DOHH2 (cell line): ENCODE data around the gene FAP.

Experiments
- H3F3A ChIP-seq: fragments of 200-600 bp; sonication (generic), shearing (Covaris generic); 2 replicates; pipeline ENCODE4 v1.6.0; 2016; ENCODE audit warnings: antibody characterized with exemption, mild to moderate bottlenecking; ENCODE audit not compliant: control insufficient read depth, insufficient read depth
- H3K27ac ChIP-seq: fragments of 200-600 bp; sonication (generic); 2 replicates; pipeline ENCODE4 v1.5.1; 2014; ENCODE audit warnings: low read depth, mild to moderate bottlenecking, low read length, moderate library complexity
- H3K27me3 ChIP-seq: fragments of 200-600 bp; sonication (generic); 2 replicates; pipeline ENCODE4 v1.6.1; 2014; ENCODE audit warnings: mild to moderate bottlenecking, low read length, mixed read lengths; ENCODE audit not compliant: control insufficient read depth
- H3K36me3 ChIP-seq: fragments of 200-600 bp; sonication (generic); 2 replicates; pipeline ENCODE4 v1.6.1; 2014; ENCODE audit warnings: mild to moderate bottlenecking, low read length, moderate library complexity, mixed read lengths; ENCODE audit not compliant: control insufficient read depth
- H3K4me1 ChIP-seq: fragments of 200-600 bp; sonication (generic); 2 replicates; pipeline ENCODE4 v1.6.1; 2014; ENCODE audit warnings: mild to moderate bottlenecking, low read length, mixed read lengths; ENCODE audit not compliant: control insufficient read depth
- H3K4me2 ChIP-seq: fragments of 200-600 bp; sonication (generic); 2 replicates; pipeline ENCODE4 v1.6.0; 2014; ENCODE audit warnings: mild to moderate bottlenecking, low read length, moderate library complexity
- H3K4me3 ChIP-seq: fragments of 200-600 bp; sonication (generic); 2 replicates; pipeline ENCODE4 v1.5.1; 2014; ENCODE audit warnings: mild to moderate bottlenecking, low read length, mixed read lengths
- H3K79me2 ChIP-seq: fragments of 200-600 bp; sonication (generic); 2 replicates; pipeline ENCODE4 v1.6.1; 2014; ENCODE audit warnings: mild to moderate bottlenecking, low read length, mixed read lengths; ENCODE audit not compliant: control insufficient read depth
- H3K9me2 ChIP-seq: fragments of 200-600 bp; sonication (generic); replicated peaks from 2 replicates; pipeline ENCODE4 v1.6.1; 2014; ENCODE audit warnings: mild to moderate bottlenecking, low read length, mixed read lengths; ENCODE audit not compliant: control insufficient read depth
- H3K9me3 ChIP-seq: fragments of 200-600 bp; sonication (generic); 2 replicates; pipeline ENCODE4 v1.6.1; 2014; ENCODE audit warnings: antibody characterized with exemption, low read length, mixed read lengths; ENCODE audit not compliant: control insufficient read depth, insufficient read depth
- H4K20me1 ChIP-seq: fragments of 200-600 bp; sonication (generic); 2 replicates; pipeline ENCODE4 v1.6.0; 2014; ENCODE audit warnings: low read depth, mild to moderate bottlenecking, antibody characterized with exemption, low read length, moderate library complexity; ENCODE audit not compliant: control insufficient read depth, insufficient read depth
- CTCF ChIP-seq: fragments of 200-600 bp; sonication (generic); IDR thresholded peaks from one replicate; pipeline ENCODE4 v1.5.1; 2014; ENCODE audit warnings: antibody characterized with exemption, mild to moderate bottlenecking, low read depth, low read length; ENCODE audit not compliant: poor library complexity, severe bottlenecking
- EZH2phosphoT487 ChIP-seq: fragments of 200-600 bp; sonication (generic); IDR thresholded peaks from 2 replicates; pipeline ENCODE4 v1.6.1; 2017; ENCODE audit warnings: borderline replicate concordance, mild to moderate bottlenecking, antibody characterized with exemption, low read length, moderate library complexity, mixed read lengths

Gene FAP

GRCh38 chr2:162196638-162197037, 46.6 kb downstream of the FAP start:
- no peaks in the 10 kb centered on the region for H3K4me1 ChIP-seq
- H3K9me2 ChIP-seq, result no peaks in the 10 kb centered on the region; the same call in 1 of the 2 replicates
- H3K9me3 ChIP-seq, result no peaks in the 10 kb centered on the region
- no peak overlapping the region for H3K4me2 ChIP-seq
- no peak overlapping the region for H3K4me3 ChIP-seq
- TF ChIP-seq EZH2phosphoT487 (no peak), CTCF (no peak)
- H3K36me3 ChIP-seq, result no peaks in the 10 kb centered on the region
- no peak overlapping the region for H3K27ac ChIP-seq
- H4K20me1 ChIP-seq, result no peaks in the 10 kb centered on the region
- H3K79me2 ChIP-seq, result no peaks in the 10 kb centered on the region
- no peaks in the 10 kb centered on the region for H3F3A ChIP-seq
- H3K27me3 ChIP-seq, result no peaks in the 10 kb centered on the region

GRCh38 chr2:162188451-162188850, 54.8 kb downstream of the FAP start:
- Histone ChIP-seq H3K4me2 (no peak overlapping the region), H3K4me3 (no peak overlapping the region), H3F3A (no peaks in the 10 kb centered on the region), H3K36me3 (no peaks in the 10 kb centered on the region), H3K9me2 (no peaks in the 10 kb centered on the region; the same call in 1 of the 2 replicates), H3K9me3 (no peaks in the 10 kb centered on the region), H3K4me1 (no peaks in the 10 kb centered on the region), H3K27me3 (no peaks in the 10 kb centered on the region), H3K27ac (no peak overlapping the region), H4K20me1 (no peaks in the 10 kb centered on the region), H3K79me2 (no peaks in the 10 kb centered on the region)
- no peak for TF ChIP-seq CTCF
- TF ChIP-seq EZH2phosphoT487, result no peak

- Histone ChIP-seq H3K36me3 (no peaks in the 10 kb centered on the region), H4K20me1 (no peaks in the 10 kb centered on the region), H3F3A (no peaks in the 10 kb centered on the region), H3K4me2 (no peak overlapping the region), H3K27me3 (0 out of 2 replicates have a peak, but pooled peaks cover 6% of the 10 kb centered on the region), H3K4me3 (no peak overlapping the region), H3K9me2 (no peaks in the 10 kb centered on the region), H3K9me3 (no peaks in the 10 kb centered on the region), H3K27ac (no peak overlapping the region), H3K4me1 (no peaks in the 10 kb centered on the region), H3K79me2 (no peaks in the 10 kb centered on the region)
- TF ChIP-seq EZH2phosphoT487, result no peak
- no peak for TF ChIP-seq CTCF
These were observed 57.6 kb downstream of the FAP start for GRCh38 chr2:162185541-162186232.
